ENCODE results near the gene PAM. TPM values are rescaled to one million over a fixed set of nuclear protein-coding genes. Genes with fewer than 3 reads are reported as not detected.

The PAM gene
- total and polyA plus RNA-seq, 2 of the 8 experiments (the other 6 are each of a cell fraction or from before 2014, with no cell fraction given) = 30.4 to 67.8 TPM

DNA sequence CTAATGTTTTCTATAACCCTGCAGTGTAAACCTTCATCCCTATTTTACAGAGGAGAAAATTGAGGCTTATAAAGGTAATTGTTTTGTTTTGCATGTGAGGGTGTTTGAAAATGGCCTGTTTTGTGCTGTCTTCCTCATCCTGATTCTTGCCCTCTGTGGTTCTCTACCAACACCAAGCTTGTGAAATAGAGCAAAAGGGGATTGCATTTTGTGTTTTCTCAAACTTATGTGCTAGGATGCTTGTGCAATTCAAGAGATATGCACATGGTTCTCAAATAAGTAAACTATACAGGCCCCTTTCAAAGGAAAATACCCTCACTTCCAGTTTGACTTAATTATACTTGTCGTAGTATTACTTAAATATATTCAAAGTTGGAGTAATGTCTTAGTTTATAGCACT is 17.2 kb downstream of the PAM start:
- H3K36me3 ChIP-seq (ENCODE audit: control insufficient read depth in 2 of 4, insufficient read depth in 4 of 4, low read length in 3 of 4) = no peaks in the 10 kb centered on the region
- peaks cover 2% of the 10 kb centered on the region; the same call in 1 of the 2 replicates for H3K79me1 ChIP-seq (ENCODE audit: low read depth, low read length)
- H3K56ac ChIP-seq (replicated peaks; ENCODE audit: insufficient read length, low read depth, low read length) = no peak overlapping the region
- H3K79me2 ChIP-seq (ENCODE audit: control insufficient read depth in 1 of 2, insufficient read depth in 2 of 2, low read length in 2 of 2) = peaks cover 0 to 55% of the 10 kb centered on the region in 2 experiments; a peak in 2 of 4 replicates
- 88% methylated on average over 1 of the region's 1 CpG; no CpG with 5 or more reads in 1 of the 2 experiments for WGBS, 2 experiments (ENCODE audit: extremely low coverage in 1 of 2, insufficient coverage in 1 of 2, insufficient read length in 1 of 2, insufficient replicate concordance in 2 of 2, low coverage in 1 of 2, low lambda C conversion rate in 2 of 2, missing lambda C conversion rate in 1 of 2)
- H3K4me1 ChIP-seq (replicated peaks in 1 of 4; ENCODE audit: control insufficient read depth in 3 of 4, insufficient read depth in 4 of 4, low read length in 3 of 4) = peaks cover 0 to 6% (median 2%) of the 10 kb centered on the region in 4 experiments; a peak in 4 of 7 replicates
- H2BK15ac ChIP-seq (ENCODE audit: low read length) = no peak overlapping the region
- H3K23ac ChIP-seq (ENCODE audit: insufficient read length) = no peak overlapping the region
- no peak overlapping the region for H2BK20ac ChIP-seq (ENCODE audit: low read length)
- no peak overlapping the region for H2AFZ ChIP-seq (ENCODE audit: low read length)
- H2BK120ac ChIP-seq (replicated peaks; ENCODE audit: low read depth, low read length) = no peak overlapping the region
- H4K8ac ChIP-seq (ENCODE audit: extremely low read depth, insufficient read depth, low read length) = no peak overlapping the region
- no peak overlapping the region for H3K18ac ChIP-seq (ENCODE audit: extremely low read depth, low read length)
- no peak overlapping the region for H3K14ac ChIP-seq (ENCODE audit: insufficient read length)
- H3K9ac ChIP-seq (replicated peaks in 1 of 4; ENCODE audit: extremely low read depth in 1 of 4, low read depth in 3 of 4, low read length in 3 of 4) = no peak overlapping the region; a peak in 2 of 7 replicates
- no peak overlapping the region for H3K4ac ChIP-seq (replicated peaks; ENCODE audit: insufficient read length, low read depth, low read length)
- FAIRE-seq (no peak), DNase-seq (ENCODE audit: low read depth in 1 of 2, low spot score in 2 of 2) (no peak)
- no peak overlapping the region for H3K27ac ChIP-seq (ENCODE audit: low read depth, low read length)
- no peak overlapping the region for H2AK5ac ChIP-seq (ENCODE audit: low read depth, low read length)
- ChIA-PET POLR2A (ENCODE audit: partially characterized antibody) (no interaction called here), CTCF (ENCODE audit: partially characterized antibody) (interaction anchor here (1.0 to 1.5 kb wide), 3 partner anchors 8 to 16 kb away, joined by 3 to 4 read pairs (median 3); no protein-coding TSS in a partner anchor)
- H4K20me1 ChIP-seq (replicated peaks in 1 of 2; ENCODE audit: control insufficient read depth in 1 of 2, insufficient read depth in 2 of 2, low read length in 2 of 2) = no peaks in the 10 kb centered on the region
- no peak overlapping the region for H2BK12ac ChIP-seq (ENCODE audit: low read depth, low read length)
- H3K4me3 ChIP-seq (ENCODE audit: extremely low read depth in 1 of 4, insufficient read depth in 2 of 4, low read depth in 3 of 4, low read length in 4 of 4) = no peak overlapping the region
- no peaks in the 10 kb centered on the region for H3K27me3 ChIP-seq (replicated peaks in 1 of 4; ENCODE audit: control insufficient read depth in 3 of 4, extremely low read depth in 1 of 4, insufficient read depth in 3 of 4, low read length in 3 of 4)
- no peaks in the 10 kb centered on the region; the same call in 1 of the 2 replicates for H3K23me2 ChIP-seq (ENCODE audit: low read depth, low read length)
- no peak overlapping the region for H4K91ac ChIP-seq (replicated peaks; ENCODE audit: insufficient read length, low read length)
- no peak overlapping the region for H4K5ac ChIP-seq (ENCODE audit: insufficient read length, low read depth, low read length)
- H2BK5ac ChIP-seq (ENCODE audit: low read depth, low read length) = no peak overlapping the region
- H3K9me3 ChIP-seq (ENCODE audit: insufficient read depth in 2 of 2, low read depth in 1 of 2, low read length in 1 of 2) = no peaks in the 10 kb centered on the region
- H3K4me2 ChIP-seq (ENCODE audit: insufficient read depth in 1 of 2, low read depth in 2 of 2, low read length in 2 of 2) = no peak overlapping the region
- no peak for TF ChIP-seq CTBP2 (IDR thresholded peaks at IDR 0.05; ENCODE audit: borderline replicate concordance, insufficient read depth, insufficient read length, low read length)
- TF ChIP-seq SAP30 (IDR thresholded peaks at IDR 0.05; ENCODE audit: insufficient read depth, insufficient replicate concordance, low read length) = no peak
- no peak for TF ChIP-seq RNF2 (IDR thresholded peaks at IDR 0.05; ENCODE audit: borderline replicate concordance, low read depth, low read length, missing control alignments, poor library complexity, severe bottlenecking)
- no peak for TF ChIP-seq KDM4A (IDR thresholded peaks at IDR 0.05; ENCODE audit: low read depth, low read length, severe bottlenecking)
- no peak for TF ChIP-seq POLR2AphosphoS5 (IDR thresholded peaks at IDR 0.05; ENCODE audit: low read depth, low read length)
- no peak for TF ChIP-seq YY1 (IDR thresholded peaks at IDR 0.05; ENCODE audit: low read depth, low read length)
- TF ChIP-seq KDM1A (IDR thresholded peaks at IDR 0.05; ENCODE audit: borderline replicate concordance, low read length) = no peak
- no peak for TF ChIP-seq SUZ12 (IDR thresholded peaks at IDR 0.05; ENCODE audit: low read length)
- TF ChIP-seq TAF1 (IDR thresholded peaks at IDR 0.05; ENCODE audit: low read depth, low read length) = no peak
- TF ChIP-seq SRF (IDR thresholded peaks at IDR 0.05; ENCODE audit: low read depth, low read length) = no peak
- no peak for TF ChIP-seq JUN (IDR thresholded peaks at IDR 0.05; ENCODE audit: low read depth, low read length)
- no peak for TF ChIP-seq TBP (IDR thresholded peaks at IDR 0.05; ENCODE audit: low read depth, low read length)
- TF ChIP-seq KDM5A (IDR thresholded peaks at IDR 0.05; ENCODE audit: low read length) = no peak

All from H1 (cell line).